Measurements from ENCODE around the gene EPHB2.

DNA sequence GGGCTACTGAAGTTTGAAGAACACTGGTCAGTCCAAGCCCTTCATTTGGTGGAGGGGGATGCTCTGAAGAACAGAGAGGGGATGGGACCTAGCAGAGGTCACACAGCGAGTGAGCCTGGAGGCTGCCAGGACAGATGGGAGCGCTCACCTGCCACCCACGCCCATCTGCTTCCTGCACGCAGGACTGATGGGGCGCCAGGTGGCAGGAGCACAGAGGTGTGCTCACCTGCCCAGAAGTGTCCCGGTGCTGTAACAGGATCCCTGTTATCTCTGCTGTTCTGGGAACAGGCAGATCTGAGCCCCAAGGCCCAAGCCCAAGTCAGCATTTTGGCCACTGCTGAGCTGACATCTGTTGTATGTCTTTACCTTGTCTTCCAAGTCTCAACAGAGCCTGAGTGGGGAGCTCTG is 40.5 kb downstream of the EPHB2 start:
- TF ChIP-seq CTCF (IDR thresholded peaks at IDR 0.05; ENCODE audit: low read length), result no peak
- TF ChIP-seq EZH2phosphoT487 (IDR thresholded peaks at IDR 0.05; ENCODE audit: low read length), result no peak

Data from MM.1S (cell line).